ENCODE measurements around the gene NUP153.

The NUP153 gene

GRCh38 chr6:17656092-17656491 is 50.6 kb downstream of the NUP153 start:
- no peak for DNase-seq

- DNase-seq, result no peak
Observed at GRCh38 chr6:17653198-17653882, 53.4 kb downstream of the NUP153 start.

GRCh38 chr6:17650656-17651309 is 55.9 kb downstream of the NUP153 start:
- no peak for DNase-seq

- DNase-seq, result no peak
Observed at GRCh38 chr6:17648745-17649144, 58.0 kb downstream of the NUP153 start.

- DNase-seq, result no peak
Observed at GRCh38 chr6:17640477-17640917, 66.2 kb downstream of the NUP153 start.

GRCh38 chr6:17638212-17638715 is 68.5 kb downstream of the NUP153 start:
- DNase-seq, result no peak

GRCh38 chr6:17635568-17635967 is 71.2 kb downstream of the NUP153 start:
- DNase-seq, result no peak

- no peak for DNase-seq
Observed at GRCh38 chr6:17633465-17634188, 73.1 kb downstream of the NUP153 start.

- no peak for DNase-seq
Observed at GRCh38 chr6:17632934-17633333, 73.8 kb downstream of the NUP153 start.

- no peak for DNase-seq
Observed at GRCh38 chr6:17630511-17631073, 76.1 kb downstream of the NUP153 start.

- no peak for DNase-seq
Observed at GRCh38 chr6:17629824-17630510, 76.8 kb downstream of the NUP153 start.

- no peak for DNase-seq
Observed at GRCh38 chr6:17628873-17629272, 77.9 kb downstream of the NUP153 start.

GRCh38 chr6:17624396-17624795 is 82.3 kb downstream of the NUP153 start:
- DNase-seq, result no peak

- no peak for DNase-seq
Observed at GRCh38 chr6:17622144-17622543, 84.6 kb downstream of the NUP153 start.

GRCh38 chr6:17621003-17621402 is 85.7 kb downstream of the NUP153 start:
- DNase-seq, result no peak

GRCh38 chr6:17615794-17616193 is 90.9 kb downstream of the NUP153 start:
- DNase-seq, result no peak

GRCh38 chr6:17612048-17612447 is 94.7 kb downstream of the NUP153 start:
- DNase-seq, result no peak

- DNase-seq, result no peak
Observed at GRCh38 chr6:17610835-17611234, 95.9 kb downstream of the NUP153 start.

- no peak for DNase-seq
Observed at GRCh38 chr6:17606606-17607005, 100.1 kb downstream of the NUP153 start.

- no peak for DNase-seq
Observed at GRCh38 chr6:17602888-17603287, 103.8 kb downstream of the NUP153 start.

GRCh38 chr6:17601386-17601703 is 105.4 kb downstream of the NUP153 start:
- DNase-seq, result no peak

GRCh38 chr6:17600527-17601385 is 106.0 kb downstream of the NUP153 start:
- peak; percentile 25 to 62 for DNase-seq

All from NCI-H2081 (cell line).